ENCODE data around the gene TMEM266.
A peak's percentile ranks its signal among the peaks of the same experiment; 100 is the strongest.

Gene TMEM266

GRCh38 chr15:76065793-76066192 lies 6.0 kb downstream of the TMEM266 start:
- no peak for DNase-seq (ENCODE audit: low spot score)

GRCh38 chr15:76070192-76070591 lies 10.4 kb downstream of the TMEM266 start:
- no peak for DNase-seq (ENCODE audit: low spot score)

GRCh38 chr15:76070921-76071635 lies 11.3 kb downstream of the TMEM266 start:
- no peak for DNase-seq (ENCODE audit: low spot score)

- no peak for DNase-seq (ENCODE audit: low spot score)
Measured at GRCh38 chr15:76071806-76072205, 12.0 kb downstream of the TMEM266 start.

GRCh38 chr15:76073554-76073953 lies 13.8 kb downstream of the TMEM266 start:
- no peak for DNase-seq (ENCODE audit: low spot score)

GRCh38 chr15:76075046-76075445 lies 15.3 kb downstream of the TMEM266 start:
- DNase-seq (ENCODE audit: low spot score): no peak

GRCh38 chr15:76078285-76078877 lies 18.6 kb downstream of the TMEM266 start:
- peak; percentile 5 for DNase-seq (ENCODE audit: low spot score)

- no peak for DNase-seq (ENCODE audit: low spot score)
Measured at GRCh38 chr15:76084256-76084655, 24.5 kb downstream of the TMEM266 start.

- no peak for DNase-seq (ENCODE audit: low spot score)
Measured at GRCh38 chr15:76098685-76099084, 38.9 kb downstream of the TMEM266 start.

- no peak for DNase-seq (ENCODE audit: low spot score)
Measured at GRCh38 chr15:76099388-76099787, 39.6 kb downstream of the TMEM266 start.

GRCh38 chr15:76100361-76100760 lies 40.6 kb downstream of the TMEM266 start:
- no peak for DNase-seq (ENCODE audit: low spot score)

- no peak for DNase-seq (ENCODE audit: low spot score)
Measured at GRCh38 chr15:76101655-76102054, 41.9 kb downstream of the TMEM266 start.

- no peak for DNase-seq (ENCODE audit: low spot score)
Measured at GRCh38 chr15:76105391-76105790, 45.6 kb downstream of the TMEM266 start.

- no peak for DNase-seq (ENCODE audit: low spot score)
Measured at GRCh38 chr15:76105911-76106310, 46.1 kb downstream of the TMEM266 start.

GRCh38 chr15:76107169-76107568 lies 47.4 kb downstream of the TMEM266 start:
- DNase-seq (ENCODE audit: low spot score): no peak

- peak; percentile 54 for DNase-seq (ENCODE audit: low spot score)
Measured at GRCh38 chr15:76108021-76108723, 48.4 kb downstream of the TMEM266 start.

GRCh38 chr15:76109046-76109445 lies 49.3 kb downstream of the TMEM266 start:
- no peak for DNase-seq (ENCODE audit: low spot score)

GRCh38 chr15:76114561-76114960 lies 54.8 kb downstream of the TMEM266 start:
- DNase-seq (ENCODE audit: low spot score): no peak

- DNase-seq (ENCODE audit: low spot score): no peak
Measured at GRCh38 chr15:76116138-76116885, 56.5 kb downstream of the TMEM266 start.

GRCh38 chr15:76117181-76117580 lies 57.4 kb downstream of the TMEM266 start:
- no peak for DNase-seq (ENCODE audit: low spot score)

- no peak for DNase-seq (ENCODE audit: low spot score)
Measured at GRCh38 chr15:76118767-76119166, 59.0 kb downstream of the TMEM266 start.

GRCh38 chr15:76123031-76123430 lies 63.2 kb downstream of the TMEM266 start:
- no peak for DNase-seq (ENCODE audit: low spot score)

GRCh38 chr15:76127169-76127568 lies 67.4 kb downstream of the TMEM266 start:
- DNase-seq (ENCODE audit: low spot score): no peak

All from Ammon's horn (tissue), 1 donor.